ENCODE results near the gene NUTM2D. TPM values are rescaled to one million over a fixed set of nuclear protein-coding genes. Genes with fewer than 3 reads are reported as not detected.
"Not testable (repeated sequence)": the region's sequence is repeated elsewhere in the genome, so short reads cannot be mapped to it uniquely, and the experiment has no call there.

Gene NUTM2D
- total RNA-seq (ENCODE audit: insufficient read depth, low replicate concordance): 1.7 TPM

GRCh38 chr10:87357444-87357843, at the start of gene NUTM2D:
NUTM2D (plus strand) TSS chr10:87357744; CDS start chr10:87358266, 522 bp downstream.
- DNase-seq (ENCODE audit: low spot score): not testable (repeated sequence)

GRCh38 chr10:87308702-87309101, 48.8 kb upstream of the NUTM2D start:
- DNase-seq (ENCODE audit: low spot score): not testable (repeated sequence)

GRCh38 chr10:87309657-87310056, 47.9 kb upstream of the NUTM2D start:
- DNase-seq (ENCODE audit: low spot score): not testable (repeated sequence)

GRCh38 chr10:87311521-87311920, 46.0 kb upstream of the NUTM2D start:
- DNase-seq (ENCODE audit: low spot score): not testable (repeated sequence)

DNA sequence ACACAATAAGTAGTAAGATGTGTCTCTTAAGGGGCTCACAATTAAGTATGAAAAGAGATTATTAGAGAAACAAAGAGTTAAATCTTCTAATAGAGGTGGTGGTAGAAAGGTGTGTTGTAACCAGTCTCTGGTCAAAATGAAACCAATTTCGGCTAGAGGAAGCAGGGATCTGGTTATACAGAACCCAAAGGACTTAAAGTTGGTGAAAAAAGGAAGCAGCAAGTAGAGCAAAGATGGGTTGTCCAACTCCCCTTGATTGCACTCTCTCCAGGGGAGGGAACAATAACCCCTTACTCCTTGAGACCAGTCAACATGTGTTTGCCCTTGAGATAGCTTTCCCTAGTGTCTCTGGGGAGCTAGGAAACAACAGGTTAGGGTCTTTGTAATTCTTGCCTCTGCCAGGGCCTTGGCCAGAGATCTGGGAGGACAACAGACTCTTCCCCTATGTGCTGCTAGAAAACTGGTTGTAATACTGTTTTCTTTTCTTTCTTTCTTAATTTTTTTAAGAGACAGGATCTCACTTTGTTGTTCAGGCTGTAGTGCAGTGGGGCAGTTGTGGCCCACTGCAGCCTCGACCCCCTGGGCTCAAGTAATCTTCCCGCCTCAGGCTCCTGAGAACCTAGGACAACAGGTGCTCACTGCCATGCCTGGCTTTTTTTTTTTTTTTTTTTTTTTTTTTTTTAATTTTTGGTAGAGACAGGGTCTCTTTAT, 43.7 kb upstream of the NUTM2D start:
- not testable (repeated sequence) for DNase-seq (ENCODE audit: low spot score)

- DNase-seq (ENCODE audit: low spot score): not testable (repeated sequence)
These were observed 43.1 kb upstream of the NUTM2D start for GRCh38 chr10:87314360-87314973.

DNA sequence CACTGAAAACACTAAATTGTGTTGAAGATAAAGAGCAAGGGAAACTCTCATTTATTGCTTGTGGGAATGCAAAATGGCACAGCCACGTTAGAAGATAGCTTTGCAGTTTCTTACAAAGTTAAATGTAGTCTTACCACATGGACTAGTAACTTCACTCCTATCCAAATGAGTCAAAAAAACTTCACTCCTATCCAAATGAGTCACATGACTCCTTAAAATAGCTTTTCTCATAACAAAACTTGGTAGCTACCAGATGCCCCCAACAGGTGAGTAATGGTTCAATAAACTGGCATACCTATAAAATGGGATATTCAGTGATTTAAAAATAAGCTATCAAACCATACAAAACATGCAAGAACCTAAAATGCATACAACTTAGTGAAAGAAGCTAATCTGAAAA, 36.0 kb upstream of the NUTM2D start:
- DNase-seq (ENCODE audit: low spot score): not testable (repeated sequence)

DNA sequence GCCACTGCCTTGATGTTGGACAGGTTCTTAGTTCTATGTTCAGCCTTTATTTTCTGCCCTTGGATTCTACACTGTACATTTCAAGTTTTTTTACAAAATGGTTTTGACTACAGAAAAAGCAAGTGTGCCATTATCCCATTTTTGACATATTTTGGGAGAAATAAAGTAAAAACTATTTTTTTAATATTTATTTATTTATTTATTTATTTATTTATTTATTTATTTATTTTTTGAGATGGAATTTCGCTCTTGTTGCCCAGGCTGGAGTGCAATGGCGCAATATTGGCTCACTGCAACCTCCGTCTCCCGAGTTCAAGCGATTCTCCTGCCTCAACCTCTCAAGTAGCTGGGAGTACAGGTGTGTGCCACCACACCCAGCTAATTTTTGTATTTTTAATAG, 33.0 kb upstream of the NUTM2D start:
- DNase-seq (ENCODE audit: low spot score): not testable (repeated sequence)

DNA sequence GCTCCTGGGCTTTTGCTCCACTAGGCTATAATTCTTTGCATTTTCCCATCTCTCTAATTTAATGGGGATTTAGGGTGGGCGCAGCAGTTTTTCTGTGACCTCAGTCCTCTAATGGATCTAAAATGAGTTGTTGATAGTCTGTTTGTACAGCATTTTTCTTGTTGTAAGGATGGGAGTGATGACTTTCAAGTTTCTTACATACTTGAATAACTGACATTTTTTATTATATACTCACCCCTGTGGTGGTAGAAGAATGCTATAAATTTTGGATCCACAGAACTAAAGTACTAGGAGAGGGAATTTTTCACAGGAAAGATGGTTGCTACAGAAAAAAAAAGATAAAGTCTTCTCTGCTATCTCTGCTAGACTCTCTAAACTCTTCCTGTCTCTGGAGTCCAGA, 29.6 kb upstream of the NUTM2D start:
- peak; percentile 5 for DNase-seq (ENCODE audit: low spot score)

DNA sequence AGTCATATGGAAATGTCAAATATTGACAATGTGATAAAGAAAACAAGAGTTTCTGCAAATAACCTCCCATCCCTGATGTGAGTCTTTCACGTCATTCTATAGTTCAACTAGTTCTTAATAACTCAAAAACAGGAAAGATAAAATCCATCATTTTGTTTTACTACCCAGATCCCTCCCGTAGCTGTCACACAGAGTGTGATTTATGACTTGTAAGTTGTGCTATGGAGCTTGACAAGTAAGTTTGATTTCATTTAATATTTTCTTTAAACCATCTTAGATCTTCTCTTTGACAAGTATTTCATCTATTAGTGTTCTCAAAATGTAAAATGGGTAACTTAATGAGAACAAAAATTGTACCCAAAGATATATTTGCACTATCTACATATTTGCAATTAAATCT, 28.4 kb upstream of the NUTM2D start:
- not testable (repeated sequence) for DNase-seq (ENCODE audit: low spot score)

DNA sequence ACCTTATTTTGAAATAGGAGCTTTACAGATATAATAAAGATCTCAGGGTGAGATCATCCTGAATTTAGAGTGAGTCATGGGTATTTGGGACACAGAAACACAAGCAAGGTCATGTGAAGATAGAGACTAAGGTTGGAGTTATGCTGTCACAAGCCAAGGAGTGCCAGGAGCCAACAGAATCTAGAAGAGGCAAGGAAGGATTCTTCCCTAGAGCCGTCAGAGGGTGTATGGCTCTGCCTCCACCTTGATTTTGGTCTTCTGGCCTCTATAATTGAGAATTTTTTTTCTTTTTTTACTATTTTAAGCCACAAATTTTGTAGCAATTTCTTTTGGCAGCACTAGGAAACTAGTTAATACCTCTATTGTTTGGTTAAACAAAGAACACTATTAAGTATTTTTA, 24.9 kb upstream of the NUTM2D start:
- not testable (repeated sequence) for DNase-seq (ENCODE audit: low spot score)

GRCh38 chr10:87340411-87340810, 17.1 kb upstream of the NUTM2D start:
- not testable (repeated sequence) for DNase-seq (ENCODE audit: low spot score)

DNA sequence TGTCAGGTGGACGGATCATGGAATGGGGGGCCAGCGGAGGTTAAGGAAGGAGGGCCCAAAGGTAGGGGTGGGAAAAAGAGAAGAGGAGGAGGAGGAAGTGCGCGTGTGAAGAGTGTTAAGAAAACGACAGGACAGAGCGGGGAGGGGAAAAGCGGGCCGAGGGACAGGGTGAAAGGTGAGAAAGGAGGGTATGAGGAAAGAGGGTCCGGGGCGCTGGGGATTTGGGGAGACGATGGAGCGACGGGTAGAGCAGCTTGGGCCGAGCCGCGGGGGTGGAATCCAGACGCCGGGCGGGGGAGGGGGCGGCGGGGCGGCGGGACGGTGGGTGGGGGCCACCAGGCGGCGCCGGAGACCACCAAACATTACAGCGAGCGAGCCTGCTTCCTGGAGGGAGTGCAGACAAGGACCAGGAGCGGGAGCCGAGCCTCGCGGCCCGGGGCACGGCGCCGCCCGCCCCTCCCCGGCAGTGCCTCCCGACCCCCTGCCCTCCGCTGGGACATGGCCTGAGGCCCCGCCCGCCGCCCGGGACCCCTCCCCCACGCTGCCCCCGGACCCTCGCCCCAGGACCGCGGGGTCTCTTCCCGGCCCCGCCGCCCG, 15.9 kb upstream of the NUTM2D start:
- DNase-seq (ENCODE audit: low spot score): not testable (repeated sequence)

GRCh38 chr10:87342249-87342710, 15.3 kb upstream of the NUTM2D start:
- DNase-seq (ENCODE audit: low spot score): peak; percentile 89

DNA sequence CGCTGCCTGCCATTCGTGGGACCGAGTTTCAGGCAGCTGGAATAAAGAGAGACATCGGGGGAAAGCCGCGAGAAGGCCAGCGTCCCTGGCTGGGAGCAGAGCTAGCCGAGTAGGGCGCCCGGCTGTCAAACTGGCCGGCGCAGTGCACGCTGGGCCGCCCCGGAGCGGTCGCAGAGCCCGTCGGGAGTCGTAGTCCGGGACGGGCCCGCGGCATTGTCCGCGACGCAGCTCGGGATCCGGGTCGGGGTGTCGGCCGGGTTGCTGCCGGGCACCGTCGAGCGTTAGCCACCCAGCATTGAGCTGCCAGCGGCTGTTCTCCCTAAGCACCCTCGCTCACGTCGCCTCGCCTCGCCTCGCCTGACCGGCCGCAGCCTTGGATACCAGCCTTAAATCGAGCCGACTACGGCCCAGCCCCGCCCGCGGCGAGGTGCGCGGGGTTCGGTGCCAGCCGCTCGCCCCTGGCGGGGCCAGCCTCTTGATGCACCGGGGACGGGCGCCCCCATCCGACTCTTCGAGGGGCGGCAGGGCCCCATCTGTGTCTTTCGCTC, 14.8 kb upstream of the NUTM2D start:
- peak; percentile 78 for DNase-seq (ENCODE audit: low spot score)

DNA sequence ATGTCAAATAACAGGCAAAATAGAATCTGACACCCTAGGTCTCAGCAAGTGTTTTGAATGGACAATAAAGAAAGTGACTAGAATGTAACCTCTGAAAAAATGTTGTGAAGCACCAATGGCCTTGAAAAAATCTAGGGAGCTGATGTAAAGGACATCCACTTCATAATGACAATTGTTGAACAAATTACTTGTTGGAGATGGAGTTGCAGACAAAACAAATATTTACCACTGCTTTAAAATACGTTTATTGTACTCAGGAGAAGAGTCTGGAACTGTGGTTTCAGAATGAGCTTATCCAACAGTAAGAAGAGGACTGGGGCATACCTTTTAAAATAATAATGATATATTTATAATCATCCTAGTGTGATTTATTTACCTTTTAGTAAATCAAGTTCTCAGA, 11.8 kb upstream of the NUTM2D start:
- not testable (repeated sequence) for DNase-seq (ENCODE audit: low spot score)

DNA sequence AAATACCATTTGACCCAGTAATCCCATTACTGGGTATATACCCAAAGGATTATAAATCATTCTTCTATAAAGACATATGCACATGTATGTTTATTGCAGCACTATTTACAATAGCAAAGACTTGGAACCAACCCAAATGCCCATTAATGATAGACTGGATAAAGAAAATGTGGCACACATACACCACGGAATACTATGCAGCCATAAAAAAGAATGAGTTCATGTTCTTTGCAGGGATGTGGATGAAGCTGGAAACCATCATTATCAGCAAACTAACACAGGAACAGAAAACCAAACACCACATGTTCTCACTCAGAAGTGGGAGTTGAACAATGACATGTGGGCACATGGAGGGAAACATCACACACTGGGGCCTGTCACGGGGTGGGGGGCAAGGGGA, 7.4 kb upstream of the NUTM2D start:
- DNase-seq (ENCODE audit: low spot score): not testable (repeated sequence)

DNA sequence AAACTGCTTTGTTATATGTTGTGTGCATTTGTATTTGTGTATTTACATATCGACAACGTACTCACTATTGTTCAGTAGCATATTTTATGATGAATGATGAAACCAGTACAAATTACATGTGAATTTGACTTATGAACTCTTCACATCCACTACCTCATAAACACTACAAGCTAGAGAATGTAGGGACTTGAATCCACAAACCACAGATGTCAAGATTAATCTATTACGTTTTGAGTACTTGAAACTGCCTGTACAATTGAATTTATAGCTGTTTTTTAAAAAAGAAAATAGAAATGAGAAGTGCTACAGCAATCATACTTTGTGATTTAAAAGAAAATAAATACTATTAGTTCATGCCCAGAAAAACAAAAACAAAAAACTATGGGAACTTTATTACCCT, 4.7 kb upstream of the NUTM2D start:
- DNase-seq (ENCODE audit: low spot score): not testable (repeated sequence)

GRCh38 chr10:87355110-87355509, 2.4 kb upstream of the NUTM2D start:
- not testable (repeated sequence) for DNase-seq (ENCODE audit: low spot score)

GRCh38 chr10:87358159-87358558, 615 bp downstream of the NUTM2D start:
- DNase-seq (ENCODE audit: low spot score): not testable (repeated sequence)

GRCh38 chr10:87369514-87370112, 12.1 kb downstream of the NUTM2D start:
- DNase-seq (ENCODE audit: low spot score): not testable (repeated sequence)

- DNase-seq (ENCODE audit: low spot score): not testable (repeated sequence)
These were observed 16.5 kb downstream of the NUTM2D start for GRCh38 chr10:87374091-87374490.
